Fibroblast of mammary gland (primary cell): ENCODE results near the gene SMYD1.

Experiments used
- DNase-seq: peaks from one replicate; pipeline ENCODE4 v3.0.0-alpha.2; 2010; ENCODE audit warnings: low read depth
- H3K4me3 ChIP-seq: 2 replicates; pipeline ENCODE4 v1.5.1; 2011; ENCODE audit warnings: low read depth, mild to moderate bottlenecking, low read length, moderate library complexity; ENCODE audit not compliant: control insufficient read depth
- TF ChIP-seq, protein P1 (sequence below): conservative IDR thresholded peaks from 2 replicates; pipeline ENCODE4 v1.5.1; 2011; ENCODE audit warnings: low read depth, low read length, inconsistent platforms; ENCODE audit not compliant: control insufficient read depth, insufficient read depth

Gene SMYD1

DNA sequence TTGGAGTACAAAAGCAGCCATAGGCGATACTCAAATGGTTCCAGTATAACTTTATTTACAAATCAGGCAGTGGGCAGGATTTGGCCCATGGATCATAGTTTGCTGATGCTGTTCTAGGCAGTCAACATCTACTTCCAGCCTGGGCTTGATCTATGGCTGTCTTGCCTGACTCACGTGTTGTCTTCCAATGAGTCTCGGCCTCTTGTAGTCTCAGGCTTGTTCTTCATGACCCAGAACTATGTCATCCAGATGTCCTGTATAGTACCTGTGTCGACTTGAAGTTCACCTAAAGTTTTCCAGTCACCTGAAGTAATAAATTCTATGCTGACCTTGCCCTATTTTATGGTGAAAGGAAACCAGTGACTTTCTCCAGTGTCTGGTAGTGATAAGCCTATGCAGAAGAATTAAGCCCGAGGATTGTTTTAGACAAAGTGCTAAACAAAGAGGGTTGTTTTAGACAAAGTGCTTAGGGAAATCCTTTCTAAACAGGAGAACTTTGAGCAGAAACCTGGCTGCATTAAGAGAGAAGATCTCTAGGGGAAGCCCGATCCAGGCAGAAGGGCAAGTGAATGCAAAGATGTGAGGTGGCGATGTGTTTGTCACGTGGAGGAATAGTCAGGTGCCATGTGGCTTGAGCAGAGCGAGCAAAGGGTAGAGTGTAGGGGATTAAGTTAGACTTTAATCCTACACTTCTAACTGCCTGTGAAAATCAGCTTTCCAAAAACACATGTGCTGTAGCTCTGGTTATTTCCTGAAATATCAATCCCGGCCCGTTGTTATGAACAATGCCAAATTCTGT, 94.0 kb downstream of the SMYD1 start:
- TF ChIP-seq, protein P1, sequence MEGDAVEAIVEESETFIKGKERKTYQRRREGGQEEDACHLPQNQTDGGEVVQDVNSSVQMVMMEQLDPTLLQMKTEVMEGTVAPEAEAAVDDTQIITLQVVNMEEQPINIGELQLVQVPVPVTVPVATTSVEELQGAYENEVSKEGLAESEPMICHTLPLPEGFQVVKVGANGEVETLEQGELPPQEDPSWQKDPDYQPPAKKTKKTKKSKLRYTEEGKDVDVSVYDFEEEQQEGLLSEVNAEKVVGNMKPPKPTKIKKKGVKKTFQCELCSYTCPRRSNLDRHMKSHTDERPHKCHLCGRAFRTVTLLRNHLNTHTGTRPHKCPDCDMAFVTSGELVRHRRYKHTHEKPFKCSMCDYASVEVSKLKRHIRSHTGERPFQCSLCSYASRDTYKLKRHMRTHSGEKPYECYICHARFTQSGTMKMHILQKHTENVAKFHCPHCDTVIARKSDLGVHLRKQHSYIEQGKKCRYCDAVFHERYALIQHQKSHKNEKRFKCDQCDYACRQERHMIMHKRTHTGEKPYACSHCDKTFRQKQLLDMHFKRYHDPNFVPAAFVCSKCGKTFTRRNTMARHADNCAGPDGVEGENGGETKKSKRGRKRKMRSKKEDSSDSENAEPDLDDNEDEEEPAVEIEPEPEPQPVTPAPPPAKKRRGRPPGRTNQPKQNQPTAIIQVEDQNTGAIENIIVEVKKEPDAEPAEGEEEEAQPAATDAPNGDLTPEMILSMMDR, result no peak
- DNase-seq, result no peak

More for the DNA sequence above, 94.0 kb downstream of the SMYD1 start:
- no peak overlapping the region for H3K4me3 ChIP-seq
